Osteoblast (primary cell): ENCODE results near the gene MKLN1. TPM values are rescaled to one million over a fixed set of nuclear protein-coding genes. Genes with fewer than 3 reads are reported as not detected.

Source experiments
- DNase-seq: peaks from one replicate; pipeline ENCODE4 v3.0.0; 2011; ENCODE audit warnings: low spot score, mixed read lengths; ENCODE audit not compliant: insufficient read length; ENCODE audit errors: missing footprints
- H2AFZ ChIP-seq: 2 replicates; pipeline ENCODE4 v1.6.0; 2011; ENCODE audit warnings: mild to moderate bottlenecking, low read length
- H3K27ac ChIP-seq: 2 replicates; pipeline ENCODE4 v1.5.1; 2011; ENCODE audit warnings: mild to moderate bottlenecking, low read depth, low read length, moderate library complexity
- H3K27me3 ChIP-seq: 2 replicates; pipeline ENCODE4 v1.6.0; 2012; ENCODE audit warnings: mild to moderate bottlenecking, control low read depth, inconsistent platforms, low read length, moderate library complexity; ENCODE audit not compliant: insufficient read depth
- H3K36me3 ChIP-seq: 2 replicates; pipeline ENCODE4 v1.5.1; 2011; ENCODE audit warnings: mild to moderate bottlenecking, low read length, control low read depth, moderate library complexity; ENCODE audit not compliant: insufficient read depth
- H3K4me1 ChIP-seq: 2 replicates; pipeline ENCODE4 v1.5.1; 2011; ENCODE audit warnings: mild to moderate bottlenecking, low read length, control low read depth, moderate library complexity; ENCODE audit not compliant: insufficient read depth
- H3K4me2 ChIP-seq: 2 replicates; pipeline ENCODE4 v1.6.0; 2011; ENCODE audit warnings: mild to moderate bottlenecking, low read length; ENCODE audit not compliant: insufficient read depth
- H3K4me3 ChIP-seq: fragments of 200-600 bp; sonication (generic); 3 replicates; pipeline ENCODE4 v1.5.1; 2012; ENCODE audit warnings: mild to moderate bottlenecking, low read length, inconsistent platforms; ENCODE audit not compliant: insufficient read depth
- H3K79me2 ChIP-seq: 2 replicates; pipeline ENCODE4 v1.6.0; 2012; ENCODE audit warnings: mild to moderate bottlenecking, low read length, control low read depth, inconsistent platforms; ENCODE audit not compliant: insufficient read depth
- H3K9me3 ChIP-seq: 2 replicates; pipeline ENCODE4 v1.5.1; 2011; ENCODE audit warnings: low read depth, low read length, control low read depth
- H4K20me1 ChIP-seq: 2 replicates; pipeline ENCODE4 v1.6.0; 2012; ENCODE audit warnings: mild to moderate bottlenecking, low read length, control low read depth; ENCODE audit not compliant: insufficient read depth
- total RNA-seq: library from RNA; depleted of rRNA; stranded (reverse); fragments of >200 nt; gene quantifications from 2 replicates; pipeline ENCODE4 v1.2.3, GENCODE V29; 2012
- TF ChIP-seq, protein P1 (sequence below): IDR thresholded peaks from 2 replicates; pipeline ENCODE4 v1.5.1; 2011; ENCODE audit warnings: mild to moderate bottlenecking, low read depth, low read length, moderate library complexity; ENCODE audit errors: extremely low read depth

Gene MKLN1
- total RNA-seq, 1 donor, result 52.8 TPM

GRCh38 chr7:131508754-131509486, 181.2 kb downstream of the MKLN1 start:
- H3K27ac ChIP-seq, result no peak overlapping the region
- peaks cover 5% of the 10 kb centered on the region for H3K79me2 ChIP-seq
- no peak overlapping the region for H3K4me3 ChIP-seq
- no peak overlapping the region for H2AFZ ChIP-seq
- H3K4me2 ChIP-seq, result no peak overlapping the region
- no peaks in the 10 kb centered on the region for H3K27me3 ChIP-seq
- no peaks in the 10 kb centered on the region for H3K36me3 ChIP-seq
- no peaks in the 10 kb centered on the region for H3K9me3 ChIP-seq
- no peaks in the 10 kb centered on the region for H4K20me1 ChIP-seq
- peak; percentile 14 for DNase-seq
- peaks cover 11% of the 10 kb centered on the region for H3K4me1 ChIP-seq
- TF ChIP-seq, protein P1, sequence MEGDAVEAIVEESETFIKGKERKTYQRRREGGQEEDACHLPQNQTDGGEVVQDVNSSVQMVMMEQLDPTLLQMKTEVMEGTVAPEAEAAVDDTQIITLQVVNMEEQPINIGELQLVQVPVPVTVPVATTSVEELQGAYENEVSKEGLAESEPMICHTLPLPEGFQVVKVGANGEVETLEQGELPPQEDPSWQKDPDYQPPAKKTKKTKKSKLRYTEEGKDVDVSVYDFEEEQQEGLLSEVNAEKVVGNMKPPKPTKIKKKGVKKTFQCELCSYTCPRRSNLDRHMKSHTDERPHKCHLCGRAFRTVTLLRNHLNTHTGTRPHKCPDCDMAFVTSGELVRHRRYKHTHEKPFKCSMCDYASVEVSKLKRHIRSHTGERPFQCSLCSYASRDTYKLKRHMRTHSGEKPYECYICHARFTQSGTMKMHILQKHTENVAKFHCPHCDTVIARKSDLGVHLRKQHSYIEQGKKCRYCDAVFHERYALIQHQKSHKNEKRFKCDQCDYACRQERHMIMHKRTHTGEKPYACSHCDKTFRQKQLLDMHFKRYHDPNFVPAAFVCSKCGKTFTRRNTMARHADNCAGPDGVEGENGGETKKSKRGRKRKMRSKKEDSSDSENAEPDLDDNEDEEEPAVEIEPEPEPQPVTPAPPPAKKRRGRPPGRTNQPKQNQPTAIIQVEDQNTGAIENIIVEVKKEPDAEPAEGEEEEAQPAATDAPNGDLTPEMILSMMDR, result no peak

GRCh38 chr7:131509781-131510180, 182.1 kb downstream of the MKLN1 start:
- Histone ChIP-seq H3K4me3 (no peak overlapping the region), H3K4me1 (peaks cover 11% of the 10 kb centered on the region), H3K79me2 (peaks cover 5% of the 10 kb centered on the region), H2AFZ (no peak overlapping the region), H3K36me3 (no peaks in the 10 kb centered on the region), H4K20me1 (no peaks in the 10 kb centered on the region), H3K27ac (no peak overlapping the region), H3K4me2 (no peak overlapping the region), H3K9me3 (no peaks in the 10 kb centered on the region), H3K27me3 (no peaks in the 10 kb centered on the region)
- TF ChIP-seq, protein P1, result no peak
- no peak for DNase-seq

- Histone ChIP-seq H4K20me1 (no peaks in the 10 kb centered on the region), H3K27me3 (no peaks in the 10 kb centered on the region), H3K4me1 (peaks cover 11% of the 10 kb centered on the region), H2AFZ (no peak overlapping the region), H3K4me3 (no peak overlapping the region), H3K36me3 (no peaks in the 10 kb centered on the region), H3K4me2 (no peak overlapping the region), H3K79me2 (peaks cover 5% of the 10 kb centered on the region), H3K27ac (no peak overlapping the region), H3K9me3 (no peaks in the 10 kb centered on the region)
- peak; percentile 32 for DNase-seq
- TF ChIP-seq, protein P1, result no peak
Observed at GRCh38 chr7:131511071-131511470, 183.4 kb downstream of the MKLN1 start.

- peaks cover 11% of the 10 kb centered on the region for H3K4me1 ChIP-seq
- no peaks in the 10 kb centered on the region for H3K36me3 ChIP-seq
- H3K4me2 ChIP-seq, result no peak overlapping the region
- no peaks in the 10 kb centered on the region for H3K9me3 ChIP-seq
- TF ChIP-seq, protein P1, result no peak
- peaks cover 5% of the 10 kb centered on the region for H3K79me2 ChIP-seq
- H3K4me3 ChIP-seq, result no peak overlapping the region
- H2AFZ ChIP-seq, result no peak overlapping the region
- H3K27ac ChIP-seq, result no peak overlapping the region
- no peaks in the 10 kb centered on the region for H4K20me1 ChIP-seq
- H3K27me3 ChIP-seq, result no peaks in the 10 kb centered on the region
- no peak for DNase-seq
Observed at GRCh38 chr7:131511774-131512535, 184.3 kb downstream of the MKLN1 start.
